HG03095 (cell line): ENCODE results near the gene TIAM1.

Experiments
- ATAC-seq: cut with Tn5 transposase; IDR thresholded peaks from one replicate; pipeline ENCODE4 v1.9.1; 2021; ENCODE audit warnings: moderate library complexity; ENCODE audit not compliant: unreplicated experiment

TIAM1 gene

DNA sequence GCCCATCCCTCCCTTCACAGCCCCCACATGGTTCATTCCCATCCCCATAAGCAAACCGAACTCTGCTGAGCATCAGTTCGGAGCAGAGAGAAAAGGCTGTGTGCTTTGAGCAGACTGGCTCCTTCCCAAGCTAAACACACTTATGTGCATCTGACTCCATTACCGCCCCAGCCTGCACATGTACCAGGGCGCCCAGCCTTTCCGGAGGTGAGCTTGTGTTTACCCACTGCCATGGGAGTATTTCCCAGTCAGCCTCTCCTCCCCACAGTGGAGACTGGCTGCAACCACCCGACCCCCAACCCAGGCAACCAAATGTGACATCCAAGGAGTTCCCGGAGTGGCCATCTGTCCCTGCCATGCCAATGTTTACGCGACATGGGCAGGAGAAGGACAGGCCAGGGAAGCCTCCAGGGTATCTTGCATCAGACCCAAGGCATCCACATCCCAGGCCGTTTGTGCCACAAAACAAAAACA is 9.4 kb downstream of the TIAM1 start:
- ATAC-seq = no peak

- no peak for ATAC-seq
These were observed 11.5 kb downstream of the TIAM1 start for GRCh38 chr21:31332525-31332924.

DNA sequence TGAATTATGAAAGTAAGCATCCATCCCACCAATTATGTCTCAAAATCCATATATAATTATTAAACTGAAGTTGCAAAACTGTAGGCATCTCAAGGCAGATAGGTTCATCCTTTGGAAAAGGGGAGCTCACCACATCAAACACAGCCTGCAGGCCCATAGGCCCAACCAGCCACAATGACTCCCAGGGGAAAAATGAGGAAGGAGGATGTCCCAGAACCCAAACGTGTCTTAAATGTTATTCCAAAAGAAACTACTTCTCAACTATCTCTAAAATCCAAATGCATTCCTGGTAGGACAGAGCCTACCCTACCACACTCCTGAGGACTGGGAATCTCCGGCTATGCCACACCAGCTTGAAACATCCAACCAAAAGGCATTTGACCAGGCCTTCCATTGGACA is 12.8 kb downstream of the TIAM1 start:
- no peak for ATAC-seq

GRCh38 chr21:31330144-31330483 is 13.9 kb downstream of the TIAM1 start:
- no peak for ATAC-seq

- ATAC-seq = no peak
These were observed 14.5 kb downstream of the TIAM1 start for GRCh38 chr21:31329456-31330143.

- ATAC-seq = peak; percentile 98
These were observed 17.4 kb downstream of the TIAM1 start for GRCh38 chr21:31326522-31327242.

DNA sequence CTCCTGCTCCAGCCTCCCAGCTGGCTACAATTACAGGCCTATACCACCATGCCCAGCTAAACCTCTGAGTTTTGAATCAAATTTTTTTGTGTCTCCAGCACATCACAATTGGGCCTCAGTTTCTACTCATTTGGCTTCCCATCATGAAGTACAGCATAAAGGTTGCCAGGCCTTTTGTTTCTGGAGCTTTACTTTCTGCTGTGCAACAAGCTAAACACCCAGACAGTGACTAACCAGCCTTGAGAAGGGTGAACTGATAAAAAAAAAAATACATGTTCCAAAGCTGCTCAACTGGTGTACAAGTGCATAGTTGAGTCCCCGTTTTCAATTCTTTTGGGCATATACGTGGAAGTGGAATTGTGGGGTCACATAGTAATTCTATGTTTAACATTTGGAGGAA is 25.1 kb downstream of the TIAM1 start:
- no peak for ATAC-seq

- no peak for ATAC-seq
These were observed 26.4 kb downstream of the TIAM1 start for GRCh38 chr21:31317688-31318087.

GRCh38 chr21:31316488-31317169 is 27.4 kb downstream of the TIAM1 start:
- no peak for ATAC-seq

- ATAC-seq = no peak
These were observed 28.0 kb downstream of the TIAM1 start for GRCh38 chr21:31316072-31316471.

- ATAC-seq = no peak
These were observed 33.3 kb downstream of the TIAM1 start for GRCh38 chr21:31310750-31311149.

- no peak for ATAC-seq
These were observed 35.5 kb downstream of the TIAM1 start for GRCh38 chr21:31308584-31308983.

- no peak for ATAC-seq
These were observed 38.2 kb downstream of the TIAM1 start for GRCh38 chr21:31305888-31306287.

- peak; percentile 66 for ATAC-seq
These were observed 44.5 kb downstream of the TIAM1 start for GRCh38 chr21:31299291-31300147.

GRCh38 chr21:31298618-31299269 is 45.3 kb downstream of the TIAM1 start:
- ATAC-seq = peak; percentile 36

DNA sequence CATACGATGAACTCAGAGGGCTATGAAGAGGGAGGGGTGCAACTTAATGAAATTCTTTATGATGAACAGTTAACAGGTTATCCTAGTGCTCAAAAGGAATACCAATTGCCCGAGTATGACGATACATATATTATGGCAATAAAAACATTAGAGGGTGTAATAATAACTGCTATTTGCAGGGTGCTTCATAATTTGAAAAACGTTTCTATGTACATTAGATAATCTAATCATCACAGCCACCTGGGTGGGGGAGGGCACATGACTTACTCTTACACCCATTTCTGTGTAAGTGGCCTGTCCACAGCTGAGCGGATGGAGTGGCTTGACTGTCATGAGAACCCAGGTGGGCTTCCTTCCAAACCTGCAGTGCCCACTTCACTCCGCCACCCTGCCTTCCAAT is 46.3 kb downstream of the TIAM1 start:
- ATAC-seq = no peak

DNA sequence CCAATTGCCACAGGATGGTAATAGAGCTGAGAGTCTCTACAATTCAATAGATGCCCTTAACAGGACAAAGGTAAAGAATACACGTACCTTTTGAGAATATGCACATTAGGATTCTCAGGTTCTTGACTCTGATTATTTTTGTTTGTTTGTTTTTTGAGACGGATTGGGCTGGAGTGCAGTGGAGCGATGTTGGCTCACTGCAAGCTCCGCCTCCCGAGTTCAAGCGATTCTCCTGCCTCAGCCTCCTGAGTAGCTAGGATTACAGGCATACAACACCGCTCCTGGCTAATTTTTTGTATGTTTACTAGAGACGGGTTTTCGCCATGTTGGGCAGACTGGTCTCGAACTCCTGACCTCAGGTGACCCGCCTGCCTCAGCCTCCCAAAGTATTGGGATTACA is 48.4 kb downstream of the TIAM1 start:
- ATAC-seq = no peak

- ATAC-seq = no peak
These were observed 49.4 kb downstream of the TIAM1 start for GRCh38 chr21:31294691-31295090.

GRCh38 chr21:31293986-31294385 is 50.1 kb downstream of the TIAM1 start:
- no peak for ATAC-seq

GRCh38 chr21:31290765-31291164 is 53.3 kb downstream of the TIAM1 start:
- ATAC-seq = no peak

- no peak for ATAC-seq
These were observed 54.4 kb downstream of the TIAM1 start for GRCh38 chr21:31289702-31290101.
